Amygdala (tissue), 56 donors: ENCODE results near the gene TUBB.
"Not testable (repeated sequence)": the region's sequence is repeated elsewhere in the genome, so short reads cannot be mapped to it uniquely, and the experiment has no call there.

Experiments
- DNase-seq, 56 donors: peaks; one replicate each; lab custom pipeline; 2025; lab: John Stamatoyannopoulos, UW

The TUBB gene

GRCh38 chr6:30717129-30717844 is 2.9 kb upstream of the TUBB start, which contains the start of gene MDC1:
Gene MDC1 (minus strand): TSS chr6:30717281. CDS start chr6:30715175, 2,106 bp downstream.
- peak; percentile 41 to 100 (median 99) for DNase-seq

GRCh38 chr6:30717845-30718720 is 2.1 kb upstream of the TUBB start:
- DNase-seq, result not testable (repeated sequence)

GRCh38 chr6:30719356-30719755 is 796 bp upstream of the TUBB start:
- no peak for DNase-seq

- DNase-seq, result peak in 32 of 56 donors; percentile 6 to 59 (median 32)
These were observed 616 bp downstream of the TUBB start for GRCh38 chr6:30720738-30721197.

GRCh38 chr6:30721198-30722024 is 1.3 kb downstream of the TUBB start:
- DNase-seq, result peak in 54 of 56 donors; percentile 25 to 89 (median 77)

GRCh38 chr6:30722025-30722279 is 1.8 kb downstream of the TUBB start:
- DNase-seq, result not testable (repeated sequence)

GRCh38 chr6:30722280-30723112 is 2.3 kb downstream of the TUBB start:
- peak in 49 of 56 donors; percentile 11 to 89 (median 62) for DNase-seq

- not testable (repeated sequence) for DNase-seq
These were observed 3.1 kb downstream of the TUBB start for GRCh38 chr6:30723159-30723842.

GRCh38 chr6:30723843-30724741 is 3.9 kb downstream of the TUBB start:
- not testable (repeated sequence) for DNase-seq

GRCh38 chr6:30724906-30725667 is 4.9 kb downstream of the TUBB start:
- DNase-seq, result no peak

- no peak for DNase-seq
These were observed 5.8 kb downstream of the TUBB start for GRCh38 chr6:30725713-30726505.

- DNase-seq, result no peak
These were observed 6.6 kb downstream of the TUBB start for GRCh38 chr6:30726506-30727413.

GRCh38 chr6:30727920-30728553 is 7.9 kb downstream of the TUBB start:
- DNase-seq, result no peak

GRCh38 chr6:30730601-30731435 is 10.7 kb downstream of the TUBB start:
- peak in 22 of 56 donors; percentile 9 to 63 (median 22) for DNase-seq
